Measurements from ENCODE around the gene CRISPLD2. TPM values are rescaled to one million over a fixed set of nuclear protein-coding genes. Genes with fewer than 3 reads are reported as not detected.

The CRISPLD2 gene
- total RNA-seq, 2 donors from 2014 or later, result 27.5 to 129 TPM

DNA sequence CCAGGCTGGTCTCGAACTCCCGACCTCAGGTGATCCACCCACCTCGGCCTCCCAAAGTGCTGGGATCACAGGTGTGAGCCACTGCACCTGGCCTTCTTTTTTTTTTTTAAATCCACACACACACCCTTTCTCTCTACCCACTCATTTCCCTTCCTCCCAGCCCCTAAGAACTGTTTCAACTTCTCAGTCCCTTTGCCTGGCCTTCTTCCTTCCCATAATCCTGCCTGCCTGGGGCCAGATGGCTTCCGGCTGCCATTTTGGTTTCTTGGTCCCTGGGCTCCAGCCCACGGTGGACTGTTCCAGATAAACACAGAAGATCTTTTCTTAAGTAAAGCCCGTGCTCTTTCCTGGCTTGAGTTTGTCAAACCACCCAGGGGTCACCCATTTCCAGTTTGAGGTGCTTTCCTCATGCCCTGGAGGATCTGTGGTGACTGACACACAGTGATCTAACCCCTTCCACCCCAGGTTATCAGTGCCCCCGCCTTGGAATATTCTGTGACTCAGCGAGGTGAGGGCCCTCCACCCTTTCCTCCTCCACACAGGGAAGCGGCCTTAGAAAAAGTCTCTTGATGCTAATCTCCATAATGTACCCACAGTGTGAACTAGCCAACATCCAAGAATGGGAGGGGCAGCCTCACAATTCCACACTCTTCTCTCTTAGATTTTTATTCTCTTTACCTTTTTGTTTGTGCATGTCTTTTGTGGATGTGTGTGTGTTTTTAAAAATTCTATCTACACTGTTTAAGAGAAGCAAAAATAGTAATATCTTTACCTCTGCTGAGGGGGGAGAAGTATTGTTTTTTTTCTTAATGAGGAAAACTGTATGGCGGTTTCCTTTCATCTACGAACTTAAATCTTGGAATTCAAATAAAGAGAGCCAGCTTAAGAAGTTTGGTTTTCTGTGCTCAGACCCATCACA, 60.0 kb downstream of the CRISPLD2 start:
- H3K27me3 ChIP-seq, result no peaks in the 10 kb centered on the region
- no peaks in the 10 kb centered on the region for H3K36me3 ChIP-seq (replicated peaks in 1 of 2; ENCODE audit: insufficient read depth in 1 of 2, low read depth in 2 of 2)
- WGBS, 2 donors, result 78 to 82% methylated on average over 11 of the region's 11 CpGs
- TF ChIP-seq, protein P1, sequence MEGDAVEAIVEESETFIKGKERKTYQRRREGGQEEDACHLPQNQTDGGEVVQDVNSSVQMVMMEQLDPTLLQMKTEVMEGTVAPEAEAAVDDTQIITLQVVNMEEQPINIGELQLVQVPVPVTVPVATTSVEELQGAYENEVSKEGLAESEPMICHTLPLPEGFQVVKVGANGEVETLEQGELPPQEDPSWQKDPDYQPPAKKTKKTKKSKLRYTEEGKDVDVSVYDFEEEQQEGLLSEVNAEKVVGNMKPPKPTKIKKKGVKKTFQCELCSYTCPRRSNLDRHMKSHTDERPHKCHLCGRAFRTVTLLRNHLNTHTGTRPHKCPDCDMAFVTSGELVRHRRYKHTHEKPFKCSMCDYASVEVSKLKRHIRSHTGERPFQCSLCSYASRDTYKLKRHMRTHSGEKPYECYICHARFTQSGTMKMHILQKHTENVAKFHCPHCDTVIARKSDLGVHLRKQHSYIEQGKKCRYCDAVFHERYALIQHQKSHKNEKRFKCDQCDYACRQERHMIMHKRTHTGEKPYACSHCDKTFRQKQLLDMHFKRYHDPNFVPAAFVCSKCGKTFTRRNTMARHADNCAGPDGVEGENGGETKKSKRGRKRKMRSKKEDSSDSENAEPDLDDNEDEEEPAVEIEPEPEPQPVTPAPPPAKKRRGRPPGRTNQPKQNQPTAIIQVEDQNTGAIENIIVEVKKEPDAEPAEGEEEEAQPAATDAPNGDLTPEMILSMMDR (IDR thresholded peaks at IDR 0.05), result no peak
- TF ChIP-seq POLR2A (IDR thresholded peaks at IDR 0.05), result no peak
- ATAC-seq (no peak), DNase-seq (no peak)
- intact Hi-C loops (cut with DNase I), result no loop called here
- no peak overlapping the region for H3K27ac ChIP-seq
- no peaks in the 10 kb centered on the region for H3K9me3 ChIP-seq
- H3K4me3 ChIP-seq, result no peak overlapping the region
- peaks cover 8% of the 10 kb centered on the region for H3K4me1 ChIP-seq

GRCh38 chr16:84881702-84882521, 62.1 kb downstream of the CRISPLD2 start:
- ATAC-seq (no peak), DNase-seq (peak in 2 of 4 donors; percentile 10 to 35)
- H3K36me3 ChIP-seq (replicated peaks in 1 of 2; ENCODE audit: insufficient read depth in 1 of 2, low read depth in 2 of 2), result no peaks in the 10 kb centered on the region

DNA sequence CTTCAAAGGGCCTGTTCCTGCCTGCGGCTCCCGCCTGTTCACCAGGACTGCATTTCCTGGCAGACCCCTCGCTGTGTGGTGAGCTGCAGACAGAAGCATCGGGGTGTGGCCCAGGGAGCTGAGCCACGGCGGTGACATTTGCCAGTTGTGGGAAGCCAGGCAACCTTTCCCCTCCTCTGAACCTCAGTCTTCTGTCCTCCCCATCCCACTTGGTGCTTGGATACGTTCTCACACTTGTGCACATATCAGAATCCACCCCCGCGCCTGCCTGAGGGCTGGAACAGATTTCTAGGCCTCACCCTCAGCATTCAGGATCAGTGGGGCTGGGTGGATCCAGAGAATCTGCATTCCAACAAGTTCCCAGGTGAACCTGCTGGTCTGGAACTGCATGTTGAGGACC, 63.5 kb downstream of the CRISPLD2 start:
- H3K4me3 ChIP-seq, result no peak overlapping the region
- 86 to 95% methylated on average over 9 of the region's 9 CpGs for WGBS, 2 donors
- no peaks in the 10 kb centered on the region for H3K9me3 ChIP-seq
- peak in 2 of 4 donors; percentile 20 to 40 for DNase-seq
- no peak overlapping the region for H3K27ac ChIP-seq
- no peaks in the 10 kb centered on the region for H3K27me3 ChIP-seq
- no peak for ATAC-seq
- H3K4me1 ChIP-seq, result peaks cover 10% of the 10 kb centered on the region
- TF ChIP-seq, protein P1 (IDR thresholded peaks at IDR 0.05), result no peak
- no peak for TF ChIP-seq POLR2A (IDR thresholded peaks at IDR 0.05)
- intact Hi-C loops (cut with DNase I), result no loop called here
- no peaks in the 10 kb centered on the region for H3K36me3 ChIP-seq (replicated peaks in 1 of 2; ENCODE audit: insufficient read depth in 1 of 2, low read depth in 2 of 2)

More at GRCh38 chr16:84881702-84882521, 62.1 kb downstream of the CRISPLD2 start:
- Histone ChIP-seq H3K4me1 (peaks cover 10% of the 10 kb centered on the region), H3K27me3 (no peaks in the 10 kb centered on the region), H3K9me3 (no peaks in the 10 kb centered on the region), H3K4me3 (no peak overlapping the region), H3K27ac (no peak overlapping the region)
- TF ChIP-seq, protein P1 (IDR thresholded peaks at IDR 0.05), result no peak
- no peak for TF ChIP-seq POLR2A (IDR thresholded peaks at IDR 0.05)
- 76 to 82% methylated on average over 8 of the region's 8 CpGs for WGBS, 2 donors
- intact Hi-C loops (cut with DNase I), result no loop called here

GRCh38 chr16:84884246-84884595, 64.4 kb downstream of the CRISPLD2 start:
- no peak overlapping the region for H3K4me3 ChIP-seq
- no peaks in the 10 kb centered on the region for H3K27me3 ChIP-seq
- no peak for TF ChIP-seq POLR2A (IDR thresholded peaks at IDR 0.05)
- TF ChIP-seq, protein P1 (IDR thresholded peaks at IDR 0.05), result no peak
- intact Hi-C loops (cut with DNase I), result no loop called here
- H3K36me3 ChIP-seq (replicated peaks in 1 of 2; ENCODE audit: insufficient read depth in 1 of 2, low read depth in 2 of 2), result no peaks in the 10 kb centered on the region
- no peak for ATAC-seq
- no peak for DNase-seq
- peak overlapping the region in 1 of 4 donors; percentile 22 for H3K27ac ChIP-seq
- peaks cover 10% of the 10 kb centered on the region for H3K4me1 ChIP-seq
- WGBS, 2 donors, result 48 to 79% methylated on average over 6 of the region's 6 CpGs
- no peaks in the 10 kb centered on the region for H3K9me3 ChIP-seq

Measured in body of pancreas (tissue), 4 donors.